ENCODE data around the gene MAPK8. TPM values are rescaled to one million over a fixed set of nuclear protein-coding genes. Genes with fewer than 3 reads are reported as not detected.

MAPK8 gene
- total RNA-seq = 78.8 TPM

DNA sequence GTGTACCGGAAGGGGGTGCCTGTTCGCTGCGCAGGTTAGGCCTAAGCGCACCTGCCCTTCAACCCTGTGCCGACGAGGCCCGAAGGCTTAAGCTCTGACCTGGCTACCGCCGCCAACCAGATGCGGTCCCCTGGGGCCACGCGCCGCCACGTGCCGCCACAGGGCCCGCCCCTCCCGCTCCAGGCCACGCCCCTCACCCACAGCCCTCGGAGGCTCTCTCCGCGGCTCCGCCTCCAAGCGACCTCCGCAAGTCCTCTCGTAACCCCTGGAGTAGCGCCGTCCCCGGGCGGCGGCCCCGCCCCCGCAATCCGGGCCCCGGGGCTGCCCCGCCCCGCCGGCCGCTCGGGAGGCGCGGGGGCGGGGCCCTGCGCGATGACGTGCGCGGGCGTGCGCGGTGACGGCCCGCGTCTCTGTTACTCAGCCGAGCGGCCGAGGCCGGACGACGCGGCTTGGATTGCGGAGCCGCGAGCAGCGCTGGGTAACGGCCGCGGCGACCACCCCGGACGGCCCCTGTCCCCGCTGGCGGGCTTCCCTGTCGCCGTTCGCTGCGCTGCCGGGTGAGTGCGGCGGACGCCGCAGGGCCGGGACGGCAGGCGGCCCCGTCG lies at the start of gene MAPK8:
Gene MAPK8, plus strand, starts transcription at position 413 of the 605 bp plus-strand sequence. CDS start 94,984 bp downstream, outside the sequence.

DNA sequence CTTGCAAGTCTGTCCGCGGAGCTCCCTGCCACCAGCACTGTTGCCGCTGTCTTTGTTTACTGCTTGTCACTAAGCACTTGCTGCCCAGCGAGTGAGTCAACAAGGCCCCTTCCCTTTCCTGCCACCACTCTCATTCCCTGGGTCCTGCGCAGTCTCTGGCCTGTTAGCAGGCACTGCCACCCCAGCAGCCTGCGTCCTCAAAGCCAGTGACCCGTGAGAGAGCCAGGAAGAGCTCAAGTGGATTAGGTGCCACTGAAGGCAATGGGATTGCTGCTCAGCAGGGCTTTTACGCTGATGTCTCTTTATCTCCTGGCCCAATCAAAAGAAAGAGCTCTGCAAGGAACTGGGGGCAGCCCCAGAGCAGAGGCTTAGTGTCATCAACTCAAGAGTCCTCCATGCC lies 31.8 kb upstream of the MAPK8 start, which contains the start of gene FRMPD2:
Gene FRMPD2, minus strand, starts transcription at position 61 of the 400 bp plus-strand sequence. CDS start 129 bp downstream, outside the sequence.

Other genes starting within 250 kb of the MAPK8 start
- 0.76 TPM for gene FRMPD2, start 32.0 kb upstream of the MAPK8 start, total RNA-seq